GM18870 (cell line): ENCODE results near the gene LANCL3.
"Not testable (repeated sequence)": the region's sequence is repeated elsewhere in the genome, so short reads cannot be mapped to it uniquely, and the experiment has no call there.

ENCODE experiments used
- ATAC-seq: cut with Tn5 transposase; IDR thresholded peaks from one replicate; pipeline ENCODE4 v1.9.1; 2021; ENCODE audit warnings: moderate library complexity; ENCODE audit not compliant: unreplicated experiment

Gene LANCL3

GRCh38 chrX:37609727-37610126 lies 38.3 kb downstream of the LANCL3 start:
- ATAC-seq = no peak

- no peak for ATAC-seq
These were observed 42.5 kb downstream of the LANCL3 start for GRCh38 chrX:37613933-37614332.

- no peak for ATAC-seq
These were observed 56.1 kb downstream of the LANCL3 start for GRCh38 chrX:37627602-37628001.

- no peak for ATAC-seq
These were observed 66.6 kb downstream of the LANCL3 start for GRCh38 chrX:37638047-37638446.

- no peak for ATAC-seq
These were observed 68.7 kb downstream of the LANCL3 start for GRCh38 chrX:37640142-37640541.

- ATAC-seq = no peak
These were observed 70.4 kb downstream of the LANCL3 start for GRCh38 chrX:37641859-37642258.

GRCh38 chrX:37644381-37645305 lies 73.2 kb downstream of the LANCL3 start:
- no peak for ATAC-seq

GRCh38 chrX:37646254-37646653 lies 74.8 kb downstream of the LANCL3 start:
- ATAC-seq = no peak

- not testable (repeated sequence) for ATAC-seq
These were observed 79.4 kb downstream of the LANCL3 start for GRCh38 chrX:37650879-37651278.

GRCh38 chrX:37651921-37652452 lies 80.5 kb downstream of the LANCL3 start:
- no peak for ATAC-seq

- no peak for ATAC-seq
These were observed 81.2 kb downstream of the LANCL3 start for GRCh38 chrX:37652589-37653231.

- ATAC-seq = no peak
These were observed 82.1 kb downstream of the LANCL3 start for GRCh38 chrX:37653397-37654085.

GRCh38 chrX:37658343-37659030 lies 87.0 kb downstream of the LANCL3 start:
- ATAC-seq = no peak

- ATAC-seq = no peak
These were observed 87.6 kb downstream of the LANCL3 start for GRCh38 chrX:37659047-37659446.

- ATAC-seq = no peak
These were observed 90.7 kb downstream of the LANCL3 start for GRCh38 chrX:37662181-37662580.

- ATAC-seq = no peak
These were observed 95.1 kb downstream of the LANCL3 start for GRCh38 chrX:37666516-37666915.

- ATAC-seq = no peak
These were observed 95.7 kb downstream of the LANCL3 start for GRCh38 chrX:37667141-37667540.

- ATAC-seq = no peak
These were observed 101.1 kb downstream of the LANCL3 start for GRCh38 chrX:37672563-37672962.

GRCh38 chrX:37676811-37677210 lies 105.3 kb downstream of the LANCL3 start:
- no peak for ATAC-seq

GRCh38 chrX:37677243-37677642 lies 105.8 kb downstream of the LANCL3 start:
- ATAC-seq = no peak

GRCh38 chrX:37677765-37678164 lies 106.3 kb downstream of the LANCL3 start:
- ATAC-seq = peak; percentile 90
